H9 (cell line): ENCODE data around the gene SBF1. TPM values are rescaled to one million over a fixed set of nuclear protein-coding genes. Genes with fewer than 3 reads are reported as not detected.
A peak's percentile ranks its signal among the peaks of the same experiment; 100 is the strongest.

Experiments used
- DNase-seq: peaks from one replicate; pipeline ENCODE4 v3.0.0-alpha.2; 2017
- H2AFZ ChIP-seq: one replicate; pipeline ENCODE4 v1.6.1; 2013; ENCODE audit warnings: mild to moderate bottlenecking, low read length, control low read depth, moderate library complexity
- H2AK5ac ChIP-seq: 2 replicates; pipeline ENCODE4 v1.6.1; 2013; ENCODE audit warnings: low read length, control low read depth, mixed read lengths; ENCODE audit not compliant: insufficient read length
- H2BK120ac ChIP-seq: one replicate; pipeline ENCODE4 v1.6.1; 2013; ENCODE audit warnings: low read depth, mild to moderate bottlenecking, low read length, control low read depth, inconsistent platforms; ENCODE audit not compliant: poor library complexity, severe bottlenecking
- H2BK12ac ChIP-seq: 2 replicates; pipeline ENCODE4 v1.6.1; 2013; ENCODE audit warnings: low read length, control low read depth, mixed read lengths, low read depth; ENCODE audit not compliant: insufficient read length
- H2BK15ac ChIP-seq: 2 replicates; pipeline ENCODE4 v1.6.1; 2013; ENCODE audit warnings: low read depth, low read length, control low read depth
- H2BK20ac ChIP-seq: one replicate; pipeline ENCODE4 v1.6.1; 2013; ENCODE audit warnings: low read depth, mild to moderate bottlenecking, low read length, control low read depth, inconsistent platforms; ENCODE audit not compliant: poor library complexity, severe bottlenecking
- H2BK5ac ChIP-seq: 2 replicates; pipeline ENCODE4 v1.6.1; 2013; ENCODE audit warnings: low read length, control low read depth, mixed read lengths; ENCODE audit not compliant: insufficient read length
- H3K14ac ChIP-seq: 2 replicates; pipeline ENCODE4 v1.6.1; 2013; ENCODE audit warnings: low read length, control low read depth; ENCODE audit not compliant: insufficient read depth
- H3K18ac ChIP-seq: 2 replicates; pipeline ENCODE4 v1.6.1; 2013; ENCODE audit warnings: low read depth, mild to moderate bottlenecking, mixed read lengths, low read length, control low read depth; ENCODE audit not compliant: insufficient read length
- H3K23ac ChIP-seq: 2 replicates; pipeline ENCODE4 v1.6.1; 2013; ENCODE audit warnings: low read length, control low read depth, mixed read lengths, low read depth; ENCODE audit not compliant: insufficient read length
- H3K23me2 ChIP-seq: 2 replicates; pipeline ENCODE4 v1.6.1; 2013; ENCODE audit warnings: low read depth, mild to moderate bottlenecking, mixed read lengths, low read length, control low read depth; ENCODE audit not compliant: insufficient read length, poor library complexity, severe bottlenecking
- H3K27ac ChIP-seq: 2 replicates; pipeline ENCODE4 v1.5.1; 2013; ENCODE audit warnings: low read length, control low read depth, mixed read lengths, low read depth; ENCODE audit not compliant: insufficient read length
- H3K27me3 ChIP-seq: 2 replicates; pipeline ENCODE4 v1.6.1; 2013; ENCODE audit warnings: low read length, control low read depth, inconsistent platforms; ENCODE audit not compliant: insufficient read depth
- H3K4ac ChIP-seq: 2 replicates; pipeline ENCODE4 v1.6.1; 2013; ENCODE audit warnings: low read depth, mild to moderate bottlenecking, control low read depth, inconsistent platforms, low read length, moderate library complexity
- H3K4me1 ChIP-seq: 2 replicates; pipeline ENCODE4 v1.6.1; 2013; ENCODE audit warnings: low read length, control low read depth, inconsistent platforms; ENCODE audit not compliant: insufficient read depth
- H3K4me2 ChIP-seq: 2 replicates; pipeline ENCODE4 v1.6.1; 2013; ENCODE audit warnings: low read length, control low read depth, mixed read lengths; ENCODE audit not compliant: insufficient read length, insufficient read depth
- H3K56ac ChIP-seq: 2 replicates; pipeline ENCODE4 v1.6.1; 2013; ENCODE audit warnings: low read depth, mild to moderate bottlenecking, mixed read lengths, low read length, control low read depth; ENCODE audit not compliant: insufficient read length
- H3K79me1 ChIP-seq: 2 replicates; pipeline ENCODE4 v1.6.1; 2013; ENCODE audit warnings: low read depth, mild to moderate bottlenecking, moderate library complexity, low read length, control low read depth, inconsistent platforms; ENCODE audit not compliant: insufficient read depth, poor library complexity, severe bottlenecking
- H3K79me2 ChIP-seq: 2 replicates; pipeline ENCODE4 v1.6.1; 2013; ENCODE audit warnings: low read length, control low read depth, inconsistent platforms; ENCODE audit not compliant: insufficient read depth
- H3K9ac ChIP-seq: 2 replicates; pipeline ENCODE4 v1.6.1; 2013; ENCODE audit warnings: low read length, control low read depth, mixed read lengths; ENCODE audit not compliant: insufficient read length; ENCODE audit errors: extremely low read depth
- H3K9me3 ChIP-seq: one replicate; pipeline ENCODE4 v1.6.1; 2013; ENCODE audit warnings: low read depth, low read length, inconsistent platforms; ENCODE audit not compliant: control insufficient read depth
- H3T11ph ChIP-seq: one replicate; pipeline ENCODE4 v1.6.1; 2013; ENCODE audit warnings: mild to moderate bottlenecking, low read length, control low read depth, inconsistent platforms
- H4K20me1 ChIP-seq: one replicate; pipeline ENCODE4 v1.6.1; 2013; ENCODE audit not compliant: control insufficient read depth, insufficient read length, insufficient read depth
- H4K5ac ChIP-seq: 2 replicates; pipeline ENCODE4 v1.6.1; 2013; ENCODE audit warnings: low read depth, mild to moderate bottlenecking, mixed read lengths, low read length, control low read depth; ENCODE audit not compliant: insufficient read length
- H4K8ac ChIP-seq: replicated peaks from 2 replicates; pipeline ENCODE4 v1.6.1; 2013; ENCODE audit warnings: low read length, control low read depth, mixed read lengths, low read depth; ENCODE audit not compliant: insufficient read length
- H4K91ac ChIP-seq: 2 replicates; pipeline ENCODE4 v1.6.1; 2013; ENCODE audit warnings: low read depth, mild to moderate bottlenecking, moderate library complexity, mixed read lengths, low read length, control low read depth; ENCODE audit not compliant: insufficient read length
- H3K27ac Mint-ChIP-seq, 3 experiments: 2 replicates in 2 of 3; 3 replicates in 1 of 3; pipeline ENCODE4 v1.8.0; 2020 to 2021; ENCODE audit warnings: mixed read lengths in 3 of 3, mild to moderate bottlenecking in 1 of 3, moderate library complexity in 1 of 3
- H3K27me3 Mint-ChIP-seq: 2 replicates; pipeline ENCODE4 v1.8.0; 2021; ENCODE audit warnings: low read depth, mild to moderate bottlenecking, moderate library complexity, mixed read lengths
- H3K36me3 Mint-ChIP-seq, 3 experiments: 2 replicates in 2 of 3; 3 replicates in 1 of 3; pipeline ENCODE4 v1.8.0; 2020 to 2021; ENCODE audit warnings: low read depth in 3 of 3, mixed read lengths in 3 of 3; ENCODE audit not compliant: insufficient read depth in 1 of 3
- H3K4me1 Mint-ChIP-seq, 2 experiments: 2 replicates each; pipeline ENCODE4 v1.8.0; 2020; ENCODE audit warnings: mixed read lengths in 2 of 2
- H3K4me3 Mint-ChIP-seq, 2 experiments: 2 replicates in 1 of 2; 3 replicates in 1 of 2; pipeline ENCODE4 v1.8.0; 2020 to 2021; ENCODE audit warnings: mild to moderate bottlenecking in 2 of 2, mixed read lengths in 2 of 2, moderate library complexity in 1 of 2
- H3K9me3 Mint-ChIP-seq, 2 experiments: 2 replicates in 1 of 2; 3 replicates in 1 of 2; pipeline ENCODE4 v1.8.0; 2020; ENCODE audit warnings: mild to moderate bottlenecking in 2 of 2, mixed read lengths in 2 of 2, moderate library complexity in 1 of 2
- CTCF ChIP-seq: fragments of 200-600 bp; sonication (generic); conservative IDR thresholded peaks from 3 replicates; pipeline ENCODE4 v1.8.0; 2021; ENCODE audit warnings: antibody characterized with exemption, mild to moderate bottlenecking
- WGBS: extraction: QIAGEN DNeasy Blood & Tissue Kit; methylation state at CpG from one replicate; pipeline ENCODE4 v1.1.7; 2013; ENCODE audit warnings: missing lambda C conversion rate, low lambda C conversion rate, mixed read lengths; ENCODE audit not compliant: insufficient read length; ENCODE audit errors: extremely low coverage; 5-methylcytosine and 5-hydroxymethylcytosine counted together
- total RNA-seq: library from RNA; stranded (reverse); gene quantifications from 2 replicates; pipeline ENCODE4 v1.2.1, GENCODE V29; 2021

SBF1 gene
- total RNA-seq, 1 experiment from 2014 or later, result 69.8 TPM

GRCh38 chr22:50445071-50445879 is 29.6 kb downstream of the SBF1 start:
- Mint-ChIP-seq H3K9me3 (no peaks in the 10 kb centered on the region), H3K4me3 (no peak overlapping the region), H3K27ac (peak overlapping the region in 2 of 3 experiments; percentile 73 to 82; a peak in 4 of 7 replicates), H3K36me3 (peaks cover 9 to 60% (median 35%) of the 10 kb centered on the region in 3 experiments; a peak in 6 of 7 replicates), H3K4me1 (peaks cover 3 to 11% of the 10 kb centered on the region in 2 experiments; a peak in 3 of 4 replicates), H3K27me3 (no peaks in the 10 kb centered on the region)
- H2BK5ac ChIP-seq, result no peak overlapping the region
- H3T11ph ChIP-seq, result no peak overlapping the region
- H3K9ac ChIP-seq, result no peak overlapping the region
- no peak overlapping the region for H2BK20ac ChIP-seq
- H2AFZ ChIP-seq, result no peak overlapping the region
- no peak overlapping the region for H3K4ac ChIP-seq
- no peaks in the 10 kb centered on the region for H3K79me1 ChIP-seq
- no peak overlapping the region for H4K8ac ChIP-seq
- no peaks in the 10 kb centered on the region for H4K20me1 ChIP-seq
- no peaks in the 10 kb centered on the region for H3K9me3 ChIP-seq
- H3K79me2 ChIP-seq, result no peaks in the 10 kb centered on the region
- no peak overlapping the region for H2AK5ac ChIP-seq
- no peak overlapping the region for H4K5ac ChIP-seq
- H3K23ac ChIP-seq, result no peak overlapping the region
- H3K56ac ChIP-seq, result no peak overlapping the region
- H3K23me2 ChIP-seq, result no peaks in the 10 kb centered on the region
- no peak overlapping the region for H3K14ac ChIP-seq
- H2BK120ac ChIP-seq, result no peak overlapping the region
- no peak for DNase-seq
- H3K4me2 ChIP-seq, result no peak overlapping the region
- H3K27me3 ChIP-seq, result no peaks in the 10 kb centered on the region
- no peak overlapping the region for H3K27ac ChIP-seq
- no peak overlapping the region for H3K18ac ChIP-seq
- H3K4me1 ChIP-seq, result no peaks in the 10 kb centered on the region
- no peak overlapping the region for H4K91ac ChIP-seq
- no peak overlapping the region for H2BK12ac ChIP-seq
- WGBS, result no CpG with 5 or more reads among the region's 30 CpGs
- no peak for TF ChIP-seq CTCF
- H2BK15ac ChIP-seq, result no peak overlapping the region
